LNCAP (cell line): ENCODE measurements around the gene LMOD1.

Experiments used
- CTCF ChIP-seq: fragments of 450-650 bp; IDR thresholded peaks from 2 replicates; pipeline ENCODE4 v1.5.1; 2017; ENCODE audit warnings: mild to moderate bottlenecking

LMOD1 gene

GRCh38 chr1:201982623-201983379 is 36.5 kb upstream of the LMOD1 start, which contains the start of gene RNPEP:
Gene RNPEP (plus strand): TSS chr1:201982648. CDS start chr1:201982667, 19 bp downstream.
- TF ChIP-seq CTCF, result no peak; the same call in 1 of the 2 replicates

GRCh38 chr1:201982082-201982622 is 35.8 kb upstream of the LMOD1 start:
- TF ChIP-seq CTCF, result no peak

GRCh38 chr1:201970334-201971159 is 24.2 kb upstream of the LMOD1 start:
- no peak for TF ChIP-seq CTCF

GRCh38 chr1:201968202-201968925 is 22.0 kb upstream of the LMOD1 start:
- TF ChIP-seq CTCF, result no peak

- no peak for TF ChIP-seq CTCF
These were observed 19.8 kb upstream of the LMOD1 start for GRCh38 chr1:201966171-201966570.

- no peak for TF ChIP-seq CTCF
These were observed 17.9 kb upstream of the LMOD1 start for GRCh38 chr1:201964261-201964660.

GRCh38 chr1:201958348-201958747 is 12.0 kb upstream of the LMOD1 start:
- TF ChIP-seq CTCF, result no peak
